Measurements from ENCODE around the gene CRY2. TPM values are rescaled to one million over a fixed set of nuclear protein-coding genes. Genes with fewer than 3 reads are reported as not detected.

CRY2 gene
- polyA plus RNA-seq, 4 donors: 26.5 to 30.4 (median 29.1) TPM

- DNase-seq (ENCODE audit: low read depth in 4 of 4, low spot score in 3 of 4): no peak
Observed at GRCh38 chr11:45846174-45846675, 1.1 kb upstream of the CRY2 start.

- no peak for DNase-seq (ENCODE audit: low read depth in 4 of 4, low spot score in 3 of 4)
Observed at GRCh38 chr11:45847911-45848316, 639 bp downstream of the CRY2 start.

GRCh38 chr11:45848654-45849081 lies 1.4 kb downstream of the CRY2 start:
- no peak for DNase-seq (ENCODE audit: low read depth in 4 of 4, low spot score in 3 of 4)

GRCh38 chr11:45850446-45850845 lies 3.2 kb downstream of the CRY2 start:
- DNase-seq (ENCODE audit: low read depth in 4 of 4, low spot score in 3 of 4): no peak

- no peak for DNase-seq (ENCODE audit: low read depth in 4 of 4, low spot score in 3 of 4)
Observed at GRCh38 chr11:45851228-45851627, 4.0 kb downstream of the CRY2 start.

GRCh38 chr11:45852018-45852711 lies 4.9 kb downstream of the CRY2 start:
- no peak for DNase-seq (ENCODE audit: low read depth in 4 of 4, low spot score in 3 of 4)

- DNase-seq (ENCODE audit: low read depth in 4 of 4, low spot score in 3 of 4): no peak
Observed at GRCh38 chr11:45852712-45853101, 5.4 kb downstream of the CRY2 start.

GRCh38 chr11:45853332-45854219 lies 6.3 kb downstream of the CRY2 start:
- no peak for DNase-seq (ENCODE audit: low read depth in 4 of 4, low spot score in 3 of 4)

GRCh38 chr11:45855308-45855707 lies 8.0 kb downstream of the CRY2 start:
- DNase-seq (ENCODE audit: low read depth in 4 of 4, low spot score in 3 of 4): no peak

GRCh38 chr11:45856044-45856468 lies 8.8 kb downstream of the CRY2 start:
- DNase-seq (ENCODE audit: low read depth in 4 of 4, low spot score in 3 of 4): no peak

- no peak for DNase-seq (ENCODE audit: low read depth in 4 of 4, low spot score in 3 of 4)
Observed at GRCh38 chr11:45857961-45858474, 10.7 kb downstream of the CRY2 start.

GRCh38 chr11:45858751-45859398 lies 11.6 kb downstream of the CRY2 start:
- DNase-seq (ENCODE audit: low read depth in 4 of 4, low spot score in 3 of 4): no peak

GRCh38 chr11:45859661-45860140 lies 12.4 kb downstream of the CRY2 start:
- peak in 1 of 4 donors; percentile 45 for DNase-seq (ENCODE audit: low read depth in 4 of 4, low spot score in 3 of 4)

GRCh38 chr11:45860348-45860747 lies 13.1 kb downstream of the CRY2 start:
- DNase-seq (ENCODE audit: low read depth in 4 of 4, low spot score in 3 of 4): no peak

GRCh38 chr11:45860764-45861510 lies 13.7 kb downstream of the CRY2 start:
- DNase-seq (ENCODE audit: low read depth in 4 of 4, low spot score in 3 of 4): no peak

- no peak for DNase-seq (ENCODE audit: low read depth in 4 of 4, low spot score in 3 of 4)
Observed at GRCh38 chr11:45864041-45864440, 16.8 kb downstream of the CRY2 start.

GRCh38 chr11:45869551-45869950 lies 22.3 kb downstream of the CRY2 start:
- no peak for DNase-seq (ENCODE audit: low read depth in 4 of 4, low spot score in 3 of 4)

- DNase-seq (ENCODE audit: low read depth in 4 of 4, low spot score in 3 of 4): no peak
Observed at GRCh38 chr11:45870706-45871105, 23.4 kb downstream of the CRY2 start.

GRCh38 chr11:45871638-45872037 lies 24.4 kb downstream of the CRY2 start:
- no peak for DNase-seq (ENCODE audit: low read depth in 4 of 4, low spot score in 3 of 4)

Data from right renal pelvis (tissue), 4 donors.